Measurements from ENCODE around the gene FHAD1. TPM values are rescaled to one million over a fixed set of nuclear protein-coding genes. Genes with fewer than 3 reads are reported as not detected.

FHAD1 gene
- polyA plus RNA-seq, 3 donors: 0.67 to 0.69 TPM; not detected in 1

DNA sequence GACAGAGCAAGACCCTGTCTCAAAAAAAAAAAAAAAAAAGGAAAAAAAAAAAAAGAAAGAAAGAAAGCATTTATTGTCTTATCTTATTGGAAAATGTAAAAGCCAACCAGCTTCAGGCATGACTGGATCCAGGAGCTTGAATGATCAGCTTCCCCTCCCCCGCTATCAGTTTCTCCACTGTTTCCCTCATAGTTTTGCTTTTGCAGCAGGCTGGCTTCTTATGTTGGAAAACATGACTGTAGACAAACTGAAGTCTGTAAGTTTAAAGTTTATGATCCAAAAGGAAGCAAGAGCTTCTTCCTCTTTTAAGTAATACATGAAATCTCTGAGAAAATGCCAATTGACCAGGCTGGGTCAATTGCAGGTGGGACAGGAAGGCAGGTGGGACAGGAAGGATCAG lies 52.2 kb downstream of the FHAD1 start:
- Mint-ChIP-seq H3K4me3 (no peak overlapping the region), H3K27ac (no peak overlapping the region), H3K4me1 (peaks cover 15% of the 10 kb centered on the region), H3K9me3 (no peaks in the 10 kb centered on the region), H3K36me3 (no peaks in the 10 kb centered on the region), H3K27me3 (ENCODE audit: low read depth in 3 of 3) (peaks cover 0 to 4% (median 0%) of the 10 kb centered on the region in 3 donors)
- H3K4me2 ChIP-seq (replicated peaks; ENCODE audit: extremely low read depth, low read length, poor library complexity, severe bottlenecking): no peak overlapping the region
- H3K9ac ChIP-seq (ENCODE audit: insufficient read depth, low read length, poor library complexity, severe bottlenecking): no peak overlapping the region
- no peak overlapping the region for H3K27ac ChIP-seq (ENCODE audit: low read depth in 1 of 2, low read length in 2 of 2)
- no CpG with 5 or more reads among the region's 1 CpG for WGBS (ENCODE audit: insufficient coverage)
- intact Hi-C loops (cut with micrococcal nuclease): no loop called here
- TF ChIP-seq, protein P1, sequence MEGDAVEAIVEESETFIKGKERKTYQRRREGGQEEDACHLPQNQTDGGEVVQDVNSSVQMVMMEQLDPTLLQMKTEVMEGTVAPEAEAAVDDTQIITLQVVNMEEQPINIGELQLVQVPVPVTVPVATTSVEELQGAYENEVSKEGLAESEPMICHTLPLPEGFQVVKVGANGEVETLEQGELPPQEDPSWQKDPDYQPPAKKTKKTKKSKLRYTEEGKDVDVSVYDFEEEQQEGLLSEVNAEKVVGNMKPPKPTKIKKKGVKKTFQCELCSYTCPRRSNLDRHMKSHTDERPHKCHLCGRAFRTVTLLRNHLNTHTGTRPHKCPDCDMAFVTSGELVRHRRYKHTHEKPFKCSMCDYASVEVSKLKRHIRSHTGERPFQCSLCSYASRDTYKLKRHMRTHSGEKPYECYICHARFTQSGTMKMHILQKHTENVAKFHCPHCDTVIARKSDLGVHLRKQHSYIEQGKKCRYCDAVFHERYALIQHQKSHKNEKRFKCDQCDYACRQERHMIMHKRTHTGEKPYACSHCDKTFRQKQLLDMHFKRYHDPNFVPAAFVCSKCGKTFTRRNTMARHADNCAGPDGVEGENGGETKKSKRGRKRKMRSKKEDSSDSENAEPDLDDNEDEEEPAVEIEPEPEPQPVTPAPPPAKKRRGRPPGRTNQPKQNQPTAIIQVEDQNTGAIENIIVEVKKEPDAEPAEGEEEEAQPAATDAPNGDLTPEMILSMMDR (IDR thresholded peaks at IDR 0.05): no peak
- DNase-seq: no peak
- no peak overlapping the region for H3K4me3 ChIP-seq (replicated peaks in 1 of 3; ENCODE audit: low read depth in 2 of 3, low read length in 3 of 3)
- H4K20me1 ChIP-seq (ENCODE audit: insufficient read depth, low read length): no peaks in the 10 kb centered on the region
- peaks cover 10 to 13% of the 10 kb centered on the region in 2 donors for H3K4me1 ChIP-seq (ENCODE audit: control insufficient read depth in 1 of 2, insufficient read depth in 2 of 2, low read length in 2 of 2)
- no peaks in the 10 kb centered on the region for H3K79me2 ChIP-seq (ENCODE audit: insufficient read depth, low read length)
- no peaks in the 10 kb centered on the region for H3K36me3 ChIP-seq (replicated peaks in 1 of 2; ENCODE audit: control insufficient read depth in 1 of 2, insufficient read depth in 2 of 2, low read length in 2 of 2)
- H3K9me3 ChIP-seq (replicated peaks in 1 of 2; ENCODE audit: control insufficient read depth in 1 of 2, insufficient read depth in 1 of 2, low read length in 2 of 2): no peaks in the 10 kb centered on the region
- H2AFZ ChIP-seq (ENCODE audit: insufficient read depth, low read depth, low read length, poor library complexity, severe bottlenecking): no peak overlapping the region
- H3K27me3 ChIP-seq (ENCODE audit: control insufficient read depth in 2 of 2, insufficient read depth in 2 of 2, low read length in 2 of 2): no peaks in the 10 kb centered on the region

DNA sequence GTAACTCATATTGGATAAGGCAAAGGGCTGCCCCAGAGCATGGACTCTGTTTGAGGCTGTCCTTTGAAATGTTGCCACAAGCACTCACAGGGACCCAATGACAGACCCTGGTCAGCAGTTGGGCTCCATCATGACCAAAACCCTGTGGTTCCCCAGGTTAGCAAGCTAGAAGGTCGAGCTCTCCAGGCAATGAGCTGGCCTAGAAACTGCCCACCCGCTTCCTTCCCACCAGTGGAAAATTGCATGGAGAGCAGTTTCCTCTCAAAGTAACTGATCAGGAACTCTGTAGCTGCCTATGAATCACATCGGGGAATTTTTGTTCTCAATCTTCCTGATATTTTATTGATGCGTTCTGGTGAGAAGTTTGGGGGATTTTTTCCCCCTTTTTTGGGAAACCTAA lies 52.8 kb downstream of the FHAD1 start:
- H3K4me3 Mint-ChIP-seq: no peak overlapping the region
- H3K36me3 Mint-ChIP-seq: no peaks in the 10 kb centered on the region
- H3K4me1 ChIP-seq (ENCODE audit: control insufficient read depth in 1 of 2, insufficient read depth in 2 of 2, low read length in 2 of 2): peaks cover 13% of the 10 kb centered on the region in 2 donors
- TF ChIP-seq, protein P1 (IDR thresholded peaks at IDR 0.05): no peak
- H3K27me3 Mint-ChIP-seq (ENCODE audit: low read depth in 3 of 3): peaks cover 0 to 4% (median 2%) of the 10 kb centered on the region in 3 donors
- no peaks in the 10 kb centered on the region for H3K9me3 Mint-ChIP-seq
- intact Hi-C loops (cut with micrococcal nuclease): loop anchor here (5.0 to 10.0 kb wide), 2 partner anchors 238 to 385 kb away; no protein-coding TSS in a partner anchor
- no peaks in the 10 kb centered on the region for H3K9me3 ChIP-seq (replicated peaks in 1 of 2; ENCODE audit: control insufficient read depth in 1 of 2, insufficient read depth in 1 of 2, low read length in 2 of 2)
- no peak overlapping the region for H3K4me2 ChIP-seq (replicated peaks; ENCODE audit: extremely low read depth, low read length, poor library complexity, severe bottlenecking)
- no peaks in the 10 kb centered on the region for H3K79me2 ChIP-seq (ENCODE audit: insufficient read depth, low read length)
- no peak overlapping the region for H3K4me3 ChIP-seq (replicated peaks in 1 of 3; ENCODE audit: low read depth in 2 of 3, low read length in 3 of 3)
- no peak overlapping the region for H2AFZ ChIP-seq (ENCODE audit: insufficient read depth, low read depth, low read length, poor library complexity, severe bottlenecking)
- no peak for DNase-seq
- no peak overlapping the region for H3K27ac ChIP-seq (ENCODE audit: low read depth in 1 of 2, low read length in 2 of 2)
- H4K20me1 ChIP-seq (ENCODE audit: insufficient read depth, low read length): no peaks in the 10 kb centered on the region
- H3K36me3 ChIP-seq (replicated peaks in 1 of 2; ENCODE audit: control insufficient read depth in 1 of 2, insufficient read depth in 2 of 2, low read length in 2 of 2): no peaks in the 10 kb centered on the region
- WGBS (ENCODE audit: insufficient coverage): 71% methylated on average over 2 of the region's 4 CpGs
- H3K4me1 Mint-ChIP-seq: peaks cover 19% of the 10 kb centered on the region
- no peaks in the 10 kb centered on the region for H3K27me3 ChIP-seq (ENCODE audit: control insufficient read depth in 2 of 2, insufficient read depth in 2 of 2, low read length in 2 of 2)
- no peak overlapping the region for H3K9ac ChIP-seq (ENCODE audit: insufficient read depth, low read length, poor library complexity, severe bottlenecking)
- H3K27ac Mint-ChIP-seq: no peak overlapping the region
